ENCODE results near the gene ATG7.

Gene ATG7

DNA sequence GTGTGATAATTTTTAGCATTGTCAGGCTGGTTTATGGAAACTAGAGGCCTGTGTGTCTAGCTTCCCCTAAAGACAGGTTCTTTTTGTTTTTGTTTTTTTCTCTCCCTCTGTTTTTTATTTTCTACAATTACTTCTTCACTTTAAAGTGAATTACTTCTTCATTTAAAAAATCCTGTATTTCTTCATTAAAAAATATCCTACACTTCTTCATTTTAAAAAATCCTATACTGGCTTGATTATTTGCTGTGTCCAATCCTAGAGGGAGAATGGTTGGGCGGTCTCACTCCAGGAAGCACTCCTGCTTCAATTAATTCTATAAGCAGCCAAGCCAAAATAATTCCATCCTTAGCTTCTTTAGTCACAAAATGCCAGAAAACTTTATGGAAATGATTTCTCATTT lies 11.8 kb downstream of the ATG7 start (continued):
- TF ChIP-seq ZBTB8A (tag by site-specific recombination; IDR thresholded peaks at IDR 0.05) (no peak), ZNF16 (tag by site-specific recombination; IDR thresholded peaks at IDR 0.05; ENCODE audit: low read depth) (no peak), ZBTB7A (tag by site-specific recombination; IDR thresholded peaks at IDR 0.05; ENCODE audit: low read depth) (no peak)

DNA sequence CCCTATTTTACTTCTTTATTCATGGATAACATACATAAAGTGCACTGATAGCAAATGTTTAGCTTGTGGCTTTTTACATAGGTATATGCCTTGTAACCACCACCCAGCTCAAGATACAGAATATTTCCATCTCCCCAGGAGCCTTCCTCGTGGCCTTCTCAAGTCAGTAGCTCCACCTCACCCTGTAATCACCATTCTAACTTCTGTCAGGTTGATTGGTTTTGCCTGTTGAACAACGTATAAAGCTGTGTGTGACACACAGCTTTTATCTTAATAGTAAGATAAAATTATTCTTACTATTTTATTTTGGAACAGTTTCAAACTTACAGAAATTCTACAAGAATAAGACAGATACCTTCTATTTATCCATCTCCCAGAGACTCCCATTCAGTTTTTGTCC lies 13.3 kb downstream of the ATG7 start:
- Histone ChIP-seq H3K36me3 (ENCODE audit: control insufficient read depth in 2 of 2, insufficient read depth in 1 of 2, low read length in 2 of 2) (peaks cover 11 to 25% of the 10 kb centered on the region in 2 experiments), H3K9me3 (ENCODE audit: control insufficient read depth, insufficient read depth, low read depth, low read length) (no peaks in the 10 kb centered on the region), H3K4me3 (ENCODE audit: low read depth, low read length) (no peak overlapping the region), H3K27ac (ENCODE audit: extremely low read depth, low read depth, low read length) (no peak overlapping the region), H3K4me1 (ENCODE audit: control insufficient read depth, insufficient read depth, low read length) (peaks cover 16% of the 10 kb centered on the region; the same call in 1 of the 2 replicates)
- POLR2A ChIA-PET = interaction anchor here (2.9 kb wide), 1 partner anchor 13 kb away, joined by 17 read pairs; the partner anchor contains the start of gene ATG7
- TF ChIP-seq ZBTB26 (tag by site-specific recombination; optimal IDR thresholded peaks at IDR 0.05) (no peak), ZNF174 (tag by site-specific recombination; IDR thresholded peaks at IDR 0.05) (no peak), ZNF350 (tag by site-specific recombination; IDR thresholded peaks at IDR 0.05) (no peak), ZNF555 (tag by site-specific recombination; conservative IDR thresholded peaks at IDR 0.05) (no peak), YY2 (tag by site-specific recombination; IDR thresholded peaks at IDR 0.05) (no peak), ZNF548 (tag by site-specific recombination; IDR thresholded peaks at IDR 0.05) (no peak), CTCF (tag by site-specific recombination; IDR thresholded peaks at IDR 0.05) (no peak)
- CTCF ChIA-PET = interaction anchor here (0.6 to 1.3 kb wide), 4 partner anchors 13 to 191 kb away, joined by 3 to 4 read pairs (median 3); partner anchors contain the start of gene ATG7

DNA sequence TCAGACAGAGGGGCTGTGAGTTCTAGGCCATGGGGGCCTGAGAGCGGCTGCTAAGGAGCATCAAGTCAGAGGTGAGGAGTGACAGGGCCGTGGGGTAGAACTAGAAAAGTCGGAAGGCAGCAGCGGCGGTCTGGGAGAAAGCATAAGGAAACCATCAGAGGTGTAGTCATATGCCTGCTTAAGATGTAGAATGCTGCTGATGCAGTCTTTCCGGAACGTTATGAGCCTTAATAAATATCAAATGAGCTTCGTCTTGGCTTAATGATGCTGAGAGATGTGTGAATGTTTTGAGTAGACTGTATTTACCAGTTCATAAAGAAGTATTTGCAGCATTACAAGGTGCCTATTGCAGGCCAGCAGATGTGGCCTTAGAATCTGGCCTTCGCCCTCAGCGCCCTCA lies 15.2 kb downstream of the ATG7 start:
- peaks cover 16% of the 10 kb centered on the region; the same call in 1 of the 2 replicates for H3K4me1 ChIP-seq (ENCODE audit: control insufficient read depth, insufficient read depth, low read length)
- POLR2A ChIA-PET = interaction anchor here (0.6 to 2.9 kb wide), 3 partner anchors 14 to 39 kb away, joined by 4 to 35 read pairs (median 17); partner anchors contain the start of gene ATG7
- H3K9me3 ChIP-seq (ENCODE audit: control insufficient read depth, insufficient read depth, low read depth, low read length) = no peaks in the 10 kb centered on the region
- no peak overlapping the region for H3K27ac ChIP-seq (ENCODE audit: extremely low read depth, low read depth, low read length)
- CTCF ChIA-PET = interaction anchor here (1.4 kb wide), 1 partner anchor 51 kb away, joined by 3 read pairs; no protein-coding TSS in a partner anchor
- H3K4me3 ChIP-seq (ENCODE audit: low read depth, low read length) = no peak overlapping the region
- H3K36me3 ChIP-seq (ENCODE audit: control insufficient read depth in 2 of 2, insufficient read depth in 1 of 2, low read length in 2 of 2) = peaks cover 7 to 13% of the 10 kb centered on the region in 2 experiments; a peak in 2 of 3 replicates
- TF ChIP-seq, protein P1, sequence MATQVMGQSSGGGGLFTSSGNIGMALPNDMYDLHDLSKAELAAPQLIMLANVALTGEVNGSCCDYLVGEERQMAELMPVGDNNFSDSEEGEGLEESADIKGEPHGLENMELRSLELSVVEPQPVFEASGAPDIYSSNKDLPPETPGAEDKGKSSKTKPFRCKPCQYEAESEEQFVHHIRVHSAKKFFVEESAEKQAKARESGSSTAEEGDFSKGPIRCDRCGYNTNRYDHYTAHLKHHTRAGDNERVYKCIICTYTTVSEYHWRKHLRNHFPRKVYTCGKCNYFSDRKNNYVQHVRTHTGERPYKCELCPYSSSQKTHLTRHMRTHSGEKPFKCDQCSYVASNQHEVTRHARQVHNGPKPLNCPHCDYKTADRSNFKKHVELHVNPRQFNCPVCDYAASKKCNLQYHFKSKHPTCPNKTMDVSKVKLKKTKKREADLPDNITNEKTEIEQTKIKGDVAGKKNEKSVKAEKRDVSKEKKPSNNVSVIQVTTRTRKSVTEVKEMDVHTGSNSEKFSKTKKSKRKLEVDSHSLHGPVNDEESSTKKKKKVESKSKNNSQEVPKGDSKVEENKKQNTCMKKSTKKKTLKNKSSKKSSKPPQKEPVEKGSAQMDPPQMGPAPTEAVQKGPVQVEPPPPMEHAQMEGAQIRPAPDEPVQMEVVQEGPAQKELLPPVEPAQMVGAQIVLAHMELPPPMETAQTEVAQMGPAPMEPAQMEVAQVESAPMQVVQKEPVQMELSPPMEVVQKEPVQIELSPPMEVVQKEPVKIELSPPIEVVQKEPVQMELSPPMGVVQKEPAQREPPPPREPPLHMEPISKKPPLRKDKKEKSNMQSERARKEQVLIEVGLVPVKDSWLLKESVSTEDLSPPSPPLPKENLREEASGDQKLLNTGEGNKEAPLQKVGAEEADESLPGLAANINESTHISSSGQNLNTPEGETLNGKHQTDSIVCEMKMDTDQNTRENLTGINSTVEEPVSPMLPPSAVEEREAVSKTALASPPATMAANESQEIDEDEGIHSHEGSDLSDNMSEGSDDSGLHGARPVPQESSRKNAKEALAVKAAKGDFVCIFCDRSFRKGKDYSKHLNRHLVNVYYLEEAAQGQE (tag by site-specific recombination; IDR thresholded peaks at IDR 0.05) = no peak
- TF ChIP-seq ZNF423 (tag by site-specific recombination; IDR thresholded peaks at IDR 0.05) (no peak), ZNF501 (tag by site-specific recombination; IDR thresholded peaks at IDR 0.05) (no peak), ZNF10 (tag by site-specific recombination; IDR thresholded peaks at IDR 0.05) (no peak), ZNF610 (tag by site-specific recombination; IDR thresholded peaks at IDR 0.05; ENCODE audit: borderline replicate concordance) (no peak), SETDB1 (IDR thresholded peaks at IDR 0.05; ENCODE audit: insufficient read length, low read length) (no peak), ZNF776 (tag by site-specific recombination; IDR thresholded peaks at IDR 0.05; ENCODE audit: borderline replicate concordance) (no peak), TCF7L2 (IDR thresholded peaks at IDR 0.05; ENCODE audit: borderline replicate concordance, low read depth, low read length) (no peak), ZNF132 (tag by site-specific recombination; IDR thresholded peaks at IDR 0.05; ENCODE audit: borderline replicate concordance) (no peak), RBAK (tag by site-specific recombination; IDR thresholded peaks at IDR 0.05) (no peak), HIC1 (tag by site-specific recombination; IDR thresholded peaks at IDR 0.05) (no peak)
- TF ChIP-seq, protein P2, sequence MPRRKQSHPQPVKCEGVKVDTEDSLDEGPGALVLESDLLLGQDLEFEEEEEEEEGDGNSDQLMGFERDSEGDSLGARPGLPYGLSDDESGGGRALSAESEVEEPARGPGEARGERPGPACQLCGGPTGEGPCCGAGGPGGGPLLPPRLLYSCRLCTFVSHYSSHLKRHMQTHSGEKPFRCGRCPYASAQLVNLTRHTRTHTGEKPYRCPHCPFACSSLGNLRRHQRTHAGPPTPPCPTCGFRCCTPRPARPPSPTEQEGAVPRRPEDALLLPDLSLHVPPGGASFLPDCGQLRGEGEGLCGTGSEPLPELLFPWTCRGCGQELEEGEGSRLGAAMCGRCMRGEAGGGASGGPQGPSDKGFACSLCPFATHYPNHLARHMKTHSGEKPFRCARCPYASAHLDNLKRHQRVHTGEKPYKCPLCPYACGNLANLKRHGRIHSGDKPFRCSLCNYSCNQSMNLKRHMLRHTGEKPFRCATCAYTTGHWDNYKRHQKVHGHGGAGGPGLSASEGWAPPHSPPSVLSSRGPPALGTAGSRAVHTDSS (tag by site-specific recombination; IDR thresholded peaks at IDR 0.05) = no peak
